ENCODE results near the gene MAP2K2. TPM values are rescaled to one million over a fixed set of nuclear protein-coding genes. Genes with fewer than 3 reads are reported as not detected.

The MAP2K2 gene
- total and polyA plus RNA-seq, 9 of the 15 experiments (the other 6 are each of a cell fraction or from before 2014, with no cell fraction given): 1.0 to 151 (median 58.3) TPM

GRCh38 chr19:4172861-4173473 lies 49.0 kb upstream of the MAP2K2 start (continued):
- TF ChIP-seq YY1 (IDR thresholded peaks at IDR 0.05; ENCODE audit: borderline replicate concordance in 1 of 3, control insufficient read depth in 1 of 3, extremely low read depth in 1 of 3, insufficient read depth in 3 of 3, insufficient read length in 1 of 3, insufficient replicate concordance in 2 of 3, low read depth in 1 of 3, low read length in 2 of 3): peak in 1 of 3 experiments; percentile 24
- TF ChIP-seq HDAC1 (IDR thresholded peaks at IDR 0.05): peak in 1 of 2 experiments; percentile 49; a peak in 1 of 4 replicates
- TF ChIP-seq ZNF740 (CRISPR knock-in tag; IDR thresholded peaks at IDR 0.05): peak; percentile 62; the same call in 1 of the 2 replicates
- no peak for TF ChIP-seq ZNF740 (tag; IDR thresholded peaks at IDR 0.05)
- TF ChIP-seq MYNN (IDR thresholded peaks at IDR 0.05): 0 out of 2 replicates have a peak, but pooled peaks have one; percentile 38
- TF ChIP-seq MYNN (CRISPR knock-in tag; IDR thresholded peaks at IDR 0.05): no peak
- TF ChIP-seq E2F4 (CRISPR knock-in tag; IDR thresholded peaks at IDR 0.05; ENCODE audit: low read depth): peak; percentile 71; the same call in 1 of the 2 replicates
- TF ChIP-seq RCOR1 (IDR thresholded peaks at IDR 0.05; ENCODE audit: borderline replicate concordance in 1 of 2, low read depth in 2 of 2, low read length in 2 of 2): 0 out of 4 replicates have a peak, but pooled peaks of 1 of the 2 experiments have one; percentile 28
- TF ChIP-seq VEZF1 (CRISPR knock-in tag; IDR thresholded peaks at IDR 0.05): peak; percentile 66
- TF ChIP-seq ZBTB1 (CRISPR knock-in tag; IDR thresholded peaks at IDR 0.05; ENCODE audit: borderline replicate concordance, low read depth): peak; percentile 69; the same call in 1 of the 2 replicates
- TF ChIP-seq ZNF12 (CRISPR knock-in tag; IDR thresholded peaks at IDR 0.05): peak; percentile 58; the same call in 1 of the 2 replicates
- peak; percentile 71 for TF ChIP-seq NCOA1 (IDR thresholded peaks at IDR 0.05; ENCODE audit: low read depth)
- TF ChIP-seq IRF1 (CRISPR knock-in tag; IDR thresholded peaks at IDR 0.05; ENCODE audit: borderline replicate concordance): peak; percentile 34; the same call in 1 of the 2 replicates
- TF ChIP-seq AFF1 (IDR thresholded peaks at IDR 0.05; ENCODE audit: low read depth in 1 of 2, partially characterized antibody in 2 of 2): peak in 1 of 2 experiments; percentile 83
- peak; percentile 27 to 70; a peak in 1 of 4 replicates for TF ChIP-seq MAZ (CRISPR knock-in tag; conservative IDR thresholded peaks at IDR 0.05 in 1 of 2, IDR thresholded peaks at IDR 0.05 in 1 of 2)
- TF ChIP-seq CREM (IDR thresholded peaks at IDR 0.05; ENCODE audit: low read depth): peak; percentile 42; the same call in 1 of the 2 replicates
- peak; percentile 52 for TF ChIP-seq SMAD4 (CRISPR knock-in tag; conservative IDR thresholded peaks at IDR 0.05)
